Colonic mucosa (tissue), 4 donors: ENCODE measurements around the gene ARHGAP22. TPM values are rescaled to one million over a fixed set of nuclear protein-coding genes. Genes with fewer than 3 reads are reported as not detected.

Source experiments
- DNase-seq: peaks from one replicate; pipeline ENCODE4 v3.0.0-alpha.2; 2020
- H3K27ac ChIP-seq: fragments of 200-600 bp; one replicate; pipeline ENCODE4 v1.8.0; 2021
- H3K27me3 ChIP-seq: fragments of 200-600 bp; one replicate; pipeline ENCODE4 v1.8.0; 2021
- H3K36me3 ChIP-seq: fragments of 200-600 bp; one replicate; pipeline ENCODE4 v1.8.0; 2021
- H3K4me1 ChIP-seq: fragments of 200-600 bp; one replicate; pipeline ENCODE4 v1.8.0; 2021; ENCODE audit warnings: mild to moderate bottlenecking
- H3K4me3 ChIP-seq: fragments of 200-600 bp; one replicate; pipeline ENCODE4 v1.8.0; 2021
- H3K9ac ChIP-seq, 2 donors: one replicate each; pipeline ENCODE4 v1.7.0; 2013; ENCODE audit warnings: control low read depth in 2 of 2, low read depth in 2 of 2, low read length in 2 of 2
- H3K9me3 ChIP-seq: fragments of 200-600 bp; one replicate; pipeline ENCODE4 v1.8.0; 2021
- intact Hi-C: fragments of 100-400 bp; cut with DNase I; formaldehyde crosslinking; loops from one replicate; pipeline ENCODE4 v1.14.1; 2022
- total RNA-seq, 2 donors: library from RNA; stranded (reverse); fragmentation: NEBNext Ultra II Directional in 1 of 2; extraction: Animal tissue kit (Norgen Biotek cat#: 25700) in 1 of 2; gene quantifications; one replicate each; pipeline ENCODE4 v1.2.1, GENCODE V29; 2021
- TF ChIP-seq, protein P1 (sequence below): fragments of 200-600 bp; IDR thresholded peaks from one replicate; pipeline ENCODE4 v1.8.0; 2022; ENCODE audit warnings: antibody characterized with exemption, mild to moderate bottlenecking
- donor health status: healthy.
- donor health status: DM: no; HTN: no; CAD: no.
- donor health status: DM: no; HTN: no; CAD: no.

The ARHGAP22 gene
- total RNA-seq, 2 donors from 2014 or later, result 0.86 to 1.6 TPM

DNA sequence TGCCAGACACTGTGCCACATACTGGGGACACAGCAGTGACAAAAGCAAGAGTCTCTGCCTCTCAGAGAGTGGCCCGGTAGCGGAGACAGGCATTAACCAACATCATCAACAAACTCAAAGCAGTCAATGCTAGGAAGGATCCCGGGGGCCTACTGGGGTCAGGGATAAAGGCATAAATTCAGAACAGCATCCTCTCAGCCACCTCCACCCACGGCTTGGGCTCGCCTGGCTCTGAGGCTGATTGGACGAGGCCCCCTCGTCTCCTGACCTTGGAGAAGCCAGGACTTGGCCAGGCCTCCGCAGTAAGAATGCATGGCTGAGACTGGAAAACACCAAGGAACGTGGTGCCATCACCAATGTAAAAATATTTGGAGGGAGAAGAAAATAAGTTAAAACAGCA, 102.1 kb downstream of the ARHGAP22 start:
- no peaks in the 10 kb centered on the region for H3K27me3 ChIP-seq
- H3K27ac ChIP-seq, result no peak overlapping the region
- no peaks in the 10 kb centered on the region for H3K4me1 ChIP-seq
- DNase-seq, result peak; percentile 10
- H3K4me3 ChIP-seq, result no peak overlapping the region
- no peaks in the 10 kb centered on the region for H3K9me3 ChIP-seq
- TF ChIP-seq, protein P1, sequence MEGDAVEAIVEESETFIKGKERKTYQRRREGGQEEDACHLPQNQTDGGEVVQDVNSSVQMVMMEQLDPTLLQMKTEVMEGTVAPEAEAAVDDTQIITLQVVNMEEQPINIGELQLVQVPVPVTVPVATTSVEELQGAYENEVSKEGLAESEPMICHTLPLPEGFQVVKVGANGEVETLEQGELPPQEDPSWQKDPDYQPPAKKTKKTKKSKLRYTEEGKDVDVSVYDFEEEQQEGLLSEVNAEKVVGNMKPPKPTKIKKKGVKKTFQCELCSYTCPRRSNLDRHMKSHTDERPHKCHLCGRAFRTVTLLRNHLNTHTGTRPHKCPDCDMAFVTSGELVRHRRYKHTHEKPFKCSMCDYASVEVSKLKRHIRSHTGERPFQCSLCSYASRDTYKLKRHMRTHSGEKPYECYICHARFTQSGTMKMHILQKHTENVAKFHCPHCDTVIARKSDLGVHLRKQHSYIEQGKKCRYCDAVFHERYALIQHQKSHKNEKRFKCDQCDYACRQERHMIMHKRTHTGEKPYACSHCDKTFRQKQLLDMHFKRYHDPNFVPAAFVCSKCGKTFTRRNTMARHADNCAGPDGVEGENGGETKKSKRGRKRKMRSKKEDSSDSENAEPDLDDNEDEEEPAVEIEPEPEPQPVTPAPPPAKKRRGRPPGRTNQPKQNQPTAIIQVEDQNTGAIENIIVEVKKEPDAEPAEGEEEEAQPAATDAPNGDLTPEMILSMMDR, result no peak
- H3K36me3 ChIP-seq, result no peaks in the 10 kb centered on the region
- no peak overlapping the region for H3K9ac ChIP-seq
- intact Hi-C loops, result no loop called here

DNA sequence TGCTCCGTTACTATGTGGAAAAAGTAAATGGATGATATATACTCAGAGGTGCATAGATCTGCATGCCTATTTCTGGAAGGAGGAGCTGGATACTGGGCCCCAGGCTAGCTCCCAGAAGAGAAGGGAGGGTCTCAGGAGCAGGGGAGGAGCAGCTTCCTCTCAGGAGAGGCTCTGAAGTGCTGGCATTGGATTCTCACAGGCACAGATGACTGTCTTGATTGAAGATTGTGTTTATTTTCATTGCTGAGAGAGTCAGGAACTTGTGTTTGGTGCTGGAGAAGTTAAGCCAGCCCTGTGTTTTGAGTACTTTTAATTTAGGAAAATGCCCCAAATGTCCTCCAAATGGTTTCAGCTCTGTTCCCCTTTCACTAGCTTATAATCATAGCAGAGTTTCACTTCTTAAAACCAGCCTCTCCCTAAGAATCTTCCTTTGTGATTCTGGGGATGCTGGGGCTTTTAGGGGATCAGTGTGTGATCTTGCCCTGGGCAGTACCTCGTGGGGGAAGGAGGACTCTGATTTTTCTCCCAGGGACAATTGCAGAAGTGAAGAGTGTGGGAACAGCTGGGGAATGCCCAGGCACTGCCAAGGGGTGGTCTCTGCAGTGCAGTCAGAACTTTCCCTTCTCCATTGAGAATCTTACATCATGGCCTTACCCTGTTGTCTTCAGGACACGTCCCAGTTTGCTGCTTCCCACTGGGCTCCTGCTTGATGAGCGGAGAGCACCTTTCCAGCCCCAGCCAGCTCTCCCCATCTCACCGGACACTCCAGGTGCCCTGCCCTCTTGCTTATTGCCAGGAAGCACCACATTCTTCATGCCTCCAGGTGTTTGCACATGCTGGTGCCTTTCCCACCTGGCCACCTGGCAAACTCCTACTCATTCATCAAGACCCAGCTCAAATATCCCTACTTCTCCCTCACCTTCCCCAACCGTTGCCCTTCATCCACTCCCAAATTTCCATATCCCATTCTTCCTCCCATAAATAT, 102.8 kb downstream of the ARHGAP22 start:
- Histone ChIP-seq H3K4me1 (no peaks in the 10 kb centered on the region), H3K36me3 (no peaks in the 10 kb centered on the region), H3K27me3 (no peaks in the 10 kb centered on the region), H3K4me3 (no peak overlapping the region), H3K9ac (no peak overlapping the region), H3K27ac (no peak overlapping the region), H3K9me3 (no peaks in the 10 kb centered on the region)
- intact Hi-C loops, result no loop called here
- TF ChIP-seq, protein P1, result no peak
- DNase-seq, result peak; percentile 13

DNA sequence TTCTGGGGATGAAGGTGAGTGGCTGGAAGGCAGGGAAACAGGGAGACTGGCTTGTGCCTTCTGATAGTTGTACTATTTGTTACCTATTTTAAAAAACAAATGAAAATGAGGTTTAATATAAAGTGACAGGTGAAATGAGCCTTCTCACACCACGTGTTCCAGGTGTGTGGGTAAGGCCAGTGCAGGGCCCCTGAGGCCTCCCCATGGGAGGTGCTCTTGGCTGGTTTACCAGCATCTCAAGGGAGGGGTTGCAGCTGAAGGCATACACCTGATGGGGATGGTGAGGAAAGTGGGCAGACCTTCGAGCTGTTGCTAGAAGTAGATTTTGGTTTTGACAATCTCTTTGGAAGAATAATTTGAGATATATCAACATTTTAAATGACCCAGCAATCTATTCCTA, 103.6 kb downstream of the ARHGAP22 start:
- Histone ChIP-seq H3K4me3 (no peak overlapping the region), H3K9me3 (no peaks in the 10 kb centered on the region), H3K9ac (no peak overlapping the region), H3K4me1 (no peaks in the 10 kb centered on the region), H3K27ac (no peak overlapping the region), H3K27me3 (no peaks in the 10 kb centered on the region), H3K36me3 (no peaks in the 10 kb centered on the region)
- DNase-seq, result peak; percentile 7
- TF ChIP-seq, protein P1, result no peak
- intact Hi-C loops, result no loop called here

DNA sequence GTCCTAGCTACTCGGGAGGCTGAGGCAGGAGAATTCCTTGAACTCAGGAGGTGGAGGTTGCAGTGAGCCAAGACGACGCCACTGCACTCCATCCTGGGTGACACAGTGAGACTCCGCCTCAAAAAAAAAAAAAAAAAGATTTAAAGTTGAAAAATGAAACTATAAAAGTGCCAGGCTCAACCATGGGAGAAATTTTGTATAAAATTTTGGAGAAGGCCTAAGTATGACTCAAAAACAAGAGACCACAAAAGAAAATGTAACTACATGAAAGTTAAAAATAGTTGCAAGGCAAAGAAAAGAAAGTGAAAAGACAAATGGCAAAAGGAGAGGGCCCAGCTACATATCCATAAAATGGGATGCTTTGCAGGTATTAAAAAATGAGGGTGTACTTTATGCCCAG, 104.1 kb downstream of the ARHGAP22 start:
- no peaks in the 10 kb centered on the region for H3K27me3 ChIP-seq
- H3K4me3 ChIP-seq, result no peak overlapping the region
- H3K9me3 ChIP-seq, result no peaks in the 10 kb centered on the region
- TF ChIP-seq, protein P1, result no peak
- DNase-seq, result no peak
- H3K27ac ChIP-seq, result no peak overlapping the region
- H3K4me1 ChIP-seq, result no peaks in the 10 kb centered on the region
- intact Hi-C loops, result no loop called here
- H3K9ac ChIP-seq, result no peak overlapping the region
- no peaks in the 10 kb centered on the region for H3K36me3 ChIP-seq

DNA sequence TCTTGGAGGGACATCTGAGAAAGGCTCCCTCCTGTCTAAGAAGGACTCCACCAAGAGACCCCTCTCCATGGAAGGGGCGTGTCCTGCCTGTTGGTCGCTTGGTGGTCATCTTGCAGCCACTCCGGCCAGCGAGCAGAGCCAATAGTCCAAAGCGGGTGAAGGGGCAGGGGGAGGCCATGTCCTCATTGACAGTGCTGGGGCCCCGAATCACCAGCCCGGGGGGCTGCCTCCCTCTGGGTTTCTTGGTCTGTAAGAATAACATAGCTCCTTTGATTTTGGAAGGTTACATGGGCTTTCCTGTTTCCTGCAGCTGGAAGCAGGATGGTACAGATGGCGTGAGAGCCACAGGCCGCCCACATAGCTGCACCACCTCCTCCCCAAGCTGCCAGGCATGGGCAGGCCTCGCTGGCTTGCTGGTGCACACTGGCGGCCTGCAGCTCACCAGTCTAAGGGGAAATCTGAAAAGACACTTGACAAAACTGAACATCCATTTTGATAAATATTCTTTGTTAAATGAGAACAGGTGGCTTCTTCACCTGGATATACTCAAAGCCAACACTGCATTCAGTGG, 105.8 kb downstream of the ARHGAP22 start:
- no peaks in the 10 kb centered on the region for H3K4me1 ChIP-seq
- H3K9me3 ChIP-seq, result no peaks in the 10 kb centered on the region
- no peaks in the 10 kb centered on the region for H3K36me3 ChIP-seq
- no peak overlapping the region for H3K9ac ChIP-seq
- H3K27ac ChIP-seq, result no peak overlapping the region
- TF ChIP-seq, protein P1, result no peak
- intact Hi-C loops, result no loop called here
- H3K27me3 ChIP-seq, result no peaks in the 10 kb centered on the region
- peak; percentile 10 for DNase-seq
- no peak overlapping the region for H3K4me3 ChIP-seq
